NCI-H526 (cell line): ENCODE results near the gene TPRA1.
"Not testable (repeated sequence)": the region's sequence is repeated elsewhere in the genome, so short reads cannot be mapped to it uniquely, and the experiment has no call there.

Source experiments
- DNase-seq, 2 experiments: peaks; one replicate each; lab custom pipeline; 2025; lab: John Stamatoyannopoulos, UW

Gene TPRA1

DNA sequence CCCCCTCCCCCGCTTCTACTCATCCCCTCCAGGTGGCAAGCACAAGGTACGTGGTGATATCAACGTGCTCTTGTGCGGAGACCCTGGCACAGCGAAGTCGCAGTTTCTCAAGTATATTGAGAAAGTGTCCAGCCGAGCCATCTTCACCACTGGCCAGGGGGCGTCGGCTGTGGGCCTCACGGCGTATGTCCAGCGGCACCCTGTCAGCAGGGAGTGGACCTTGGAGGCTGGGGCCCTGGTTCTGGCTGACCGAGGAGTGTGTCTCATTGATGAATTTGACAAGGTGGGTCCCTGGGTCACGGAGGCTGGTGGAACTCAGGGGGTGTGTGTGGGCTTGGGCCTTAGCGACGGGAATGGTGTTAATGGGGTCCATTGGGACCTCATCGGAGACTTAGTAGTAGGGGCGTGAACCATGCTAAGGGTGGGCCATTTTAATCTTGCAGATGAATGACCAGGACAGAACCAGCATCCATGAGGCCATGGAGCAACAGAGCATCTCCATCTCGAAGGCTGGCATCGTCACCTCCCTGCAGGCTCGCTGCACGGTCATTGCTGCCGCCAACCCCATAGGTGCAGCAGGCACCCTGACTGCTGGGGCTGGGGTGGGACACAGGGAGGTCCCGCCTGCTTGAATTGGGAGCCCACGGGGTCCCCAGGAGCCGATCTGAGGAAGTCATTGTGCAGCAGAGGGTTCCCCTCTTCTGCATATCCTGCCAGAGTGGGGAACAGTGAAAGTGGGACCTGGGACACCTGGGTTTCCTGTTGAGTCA is 26.5 kb upstream of the TPRA1 start:
- no peak for DNase-seq

DNA sequence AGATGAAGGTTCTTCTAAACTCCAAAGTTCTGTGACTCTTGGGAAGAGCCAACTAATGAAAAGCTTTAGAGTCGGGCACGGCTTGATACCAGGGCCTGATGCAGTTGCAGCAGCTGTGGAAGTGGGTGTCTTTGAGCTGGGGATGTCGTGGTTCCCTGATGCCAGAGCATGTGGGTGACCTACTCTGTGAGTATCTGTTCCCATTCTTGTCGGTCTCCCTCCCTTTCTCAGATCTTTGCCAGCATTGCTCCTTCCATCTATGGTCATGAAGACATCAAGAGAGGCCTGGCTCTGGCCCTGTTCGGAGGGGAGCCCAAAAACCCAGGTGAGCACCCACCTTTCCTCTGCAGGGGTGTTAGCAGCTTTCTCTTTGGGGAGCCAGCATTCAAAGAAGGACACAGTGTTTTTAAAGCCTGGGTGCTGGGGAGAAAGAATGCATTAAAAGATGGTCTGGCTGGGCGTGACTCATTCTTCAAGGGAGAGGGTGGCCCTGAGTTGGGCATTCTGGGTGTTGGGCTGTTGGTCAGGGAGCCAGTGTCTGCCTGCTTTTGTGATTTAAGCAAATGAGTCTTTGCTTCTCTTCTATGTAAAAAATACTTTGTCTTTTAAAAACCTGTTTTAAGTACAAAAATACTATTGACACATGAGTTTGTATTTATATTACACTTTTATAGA is 25.2 kb upstream of the TPRA1 start:
- DNase-seq: no peak

DNA sequence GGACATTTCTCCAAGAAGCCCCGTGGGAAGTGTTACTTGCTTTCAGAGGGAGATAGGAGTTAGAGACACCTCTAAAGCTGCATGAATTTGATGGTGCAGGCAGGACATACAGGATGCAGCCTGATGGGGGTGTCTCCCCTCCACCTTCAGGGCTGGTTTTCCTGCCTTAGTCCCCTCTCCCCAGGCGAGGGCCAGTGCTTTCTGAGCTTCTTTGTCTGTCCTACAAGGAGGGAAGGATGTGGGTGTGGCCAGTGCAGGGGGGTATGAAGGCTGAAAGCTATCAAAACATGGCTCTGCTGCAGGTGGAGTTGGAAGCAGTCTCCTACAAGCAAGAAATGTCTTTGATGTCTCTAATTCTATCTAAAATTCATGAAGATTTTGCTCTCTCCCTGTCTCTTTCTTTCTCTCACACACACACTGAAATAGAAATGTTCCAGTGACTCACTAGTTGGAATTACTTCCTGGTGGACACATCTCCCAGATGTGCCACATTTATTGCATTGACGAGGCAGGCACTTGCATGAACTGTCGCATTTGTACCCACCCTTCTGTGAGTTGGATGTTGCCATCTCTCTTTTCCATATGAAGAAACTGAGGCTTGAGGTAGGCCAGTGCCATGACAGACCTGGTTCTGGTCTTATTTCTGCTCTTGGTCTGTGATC is 24.5 kb upstream of the TPRA1 start:
- DNase-seq: no peak

DNA sequence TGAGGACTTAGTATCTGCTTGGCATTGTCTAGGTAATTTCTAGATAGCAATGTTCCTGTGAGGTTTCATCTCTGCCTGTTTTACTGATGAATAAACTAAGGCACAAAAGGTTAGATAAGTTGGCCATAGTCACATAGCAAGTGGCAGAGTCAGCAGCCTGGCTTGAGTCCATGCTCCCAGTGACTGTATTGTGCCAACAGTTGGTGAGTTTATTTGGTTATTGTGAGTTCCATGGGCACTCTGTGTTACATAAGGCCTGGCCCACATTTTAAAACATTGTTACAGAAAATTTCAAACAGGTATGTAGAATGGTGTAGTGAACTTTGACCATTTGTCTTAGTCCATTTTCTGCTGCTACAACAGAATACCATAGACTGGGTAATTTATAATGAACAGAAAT is 22.9 kb upstream of the TPRA1 start:
- DNase-seq: no peak

DNA sequence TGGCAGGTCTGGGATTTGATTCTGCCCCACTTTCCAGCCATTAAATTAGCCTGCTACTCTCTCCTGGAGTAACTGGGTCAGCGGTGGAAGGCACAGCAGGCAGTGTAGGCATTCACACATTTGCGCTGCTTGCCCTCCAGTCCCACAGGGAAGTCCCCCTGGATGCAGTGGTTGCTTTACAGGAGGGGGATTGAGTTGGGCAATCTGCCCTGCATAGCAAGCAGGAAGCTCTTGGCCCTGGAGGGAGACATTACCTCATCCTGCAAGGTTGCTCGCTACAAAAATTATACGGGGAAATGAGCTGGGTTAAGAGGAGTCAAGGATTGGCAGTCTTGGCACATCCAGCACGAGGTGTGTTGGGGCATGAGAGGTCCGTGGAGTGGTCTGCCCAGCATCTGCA is 22.4 kb upstream of the TPRA1 start:
- no peak for DNase-seq

DNA sequence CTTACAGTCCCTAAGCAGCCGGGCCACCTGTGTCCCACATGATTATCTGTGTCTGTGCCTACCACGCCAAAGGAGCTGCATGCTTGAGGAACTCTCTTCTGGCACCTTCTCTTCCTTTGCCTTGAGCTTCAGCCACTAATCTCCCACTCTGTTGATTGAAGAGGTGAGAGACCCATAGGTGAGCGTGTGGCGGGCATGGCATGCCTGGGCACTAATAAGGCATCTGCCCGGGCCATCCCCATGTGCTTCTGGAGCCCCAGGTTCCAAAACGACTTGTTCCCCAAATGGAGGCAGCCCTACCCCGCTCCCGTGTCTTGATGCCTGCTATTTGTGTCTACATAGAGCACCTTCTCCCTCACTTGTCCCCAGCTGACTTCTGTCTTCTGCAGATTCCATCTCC is 20.7 kb upstream of the TPRA1 start:
- DNase-seq: no peak

DNA sequence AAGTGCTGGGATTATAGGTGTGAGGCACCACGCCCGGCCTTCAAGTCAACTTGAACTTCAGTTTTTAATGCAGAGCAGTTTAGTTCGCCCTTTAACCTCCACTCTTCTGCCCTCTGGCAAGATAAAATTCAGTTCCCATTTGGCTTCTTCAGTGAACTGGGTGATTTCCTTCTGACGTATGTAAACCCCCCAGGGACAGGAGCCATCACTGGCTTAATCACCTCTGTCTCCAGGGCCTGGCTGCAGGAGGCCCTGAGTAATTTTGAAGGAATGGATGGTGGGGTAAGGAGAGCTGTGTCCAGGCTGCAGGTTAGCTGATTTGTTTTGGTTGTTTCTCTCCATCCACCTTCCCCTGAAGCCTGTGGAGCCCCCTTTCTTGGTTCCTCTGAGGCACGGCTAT is 19.6 kb upstream of the TPRA1 start:
- no peak for DNase-seq

DNA sequence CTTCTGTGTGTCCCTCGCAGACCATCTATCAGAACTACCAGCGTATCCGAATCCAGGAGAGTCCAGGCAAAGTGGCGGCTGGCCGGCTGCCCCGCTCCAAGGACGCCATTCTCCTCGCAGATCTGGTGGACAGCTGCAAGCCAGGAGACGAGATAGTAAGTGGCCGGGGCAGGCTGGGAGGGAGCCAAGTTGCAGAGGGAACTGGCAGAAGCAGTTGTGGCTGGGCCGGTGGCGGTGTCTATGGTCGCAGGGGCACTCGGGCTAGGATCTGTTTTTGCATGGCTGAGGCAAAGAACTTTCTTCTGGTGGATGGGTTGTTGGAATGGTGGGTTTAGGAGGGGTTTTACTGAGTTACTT is 17.8 kb upstream of the TPRA1 start:
- no peak for DNase-seq

DNA sequence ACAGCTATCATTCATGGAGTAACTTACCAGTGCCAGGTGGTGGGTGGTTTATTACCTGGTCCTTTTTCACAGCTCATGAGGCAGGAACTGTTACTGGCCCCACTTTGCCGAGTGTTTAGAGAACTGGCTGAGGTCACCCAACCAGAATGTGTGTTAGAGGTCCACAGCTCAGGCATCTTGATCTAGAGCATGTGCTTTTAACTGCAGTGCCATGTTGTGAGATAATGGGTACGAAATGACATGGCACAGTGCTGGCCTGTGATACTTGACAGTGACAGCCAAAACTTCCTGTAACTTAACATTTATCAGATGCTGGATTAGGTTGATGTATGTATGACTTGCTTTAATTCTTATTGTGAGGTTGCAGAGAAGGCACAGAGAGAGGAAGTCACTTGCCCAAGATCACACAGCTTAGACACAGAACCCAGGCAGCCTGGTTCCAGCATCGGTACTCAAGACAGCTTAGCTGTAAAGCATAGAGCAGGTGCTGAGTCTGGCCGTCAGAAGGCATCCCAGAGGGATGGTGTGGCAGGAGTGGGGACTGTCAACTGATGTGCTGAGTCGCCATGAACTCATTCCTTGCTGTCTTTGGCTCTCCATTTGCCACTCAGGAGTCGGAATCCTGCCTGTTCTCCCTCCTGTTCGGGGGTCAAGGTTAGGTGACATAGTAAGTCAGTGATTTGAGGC is 17.3 kb upstream of the TPRA1 start:
- DNase-seq: no peak

DNA sequence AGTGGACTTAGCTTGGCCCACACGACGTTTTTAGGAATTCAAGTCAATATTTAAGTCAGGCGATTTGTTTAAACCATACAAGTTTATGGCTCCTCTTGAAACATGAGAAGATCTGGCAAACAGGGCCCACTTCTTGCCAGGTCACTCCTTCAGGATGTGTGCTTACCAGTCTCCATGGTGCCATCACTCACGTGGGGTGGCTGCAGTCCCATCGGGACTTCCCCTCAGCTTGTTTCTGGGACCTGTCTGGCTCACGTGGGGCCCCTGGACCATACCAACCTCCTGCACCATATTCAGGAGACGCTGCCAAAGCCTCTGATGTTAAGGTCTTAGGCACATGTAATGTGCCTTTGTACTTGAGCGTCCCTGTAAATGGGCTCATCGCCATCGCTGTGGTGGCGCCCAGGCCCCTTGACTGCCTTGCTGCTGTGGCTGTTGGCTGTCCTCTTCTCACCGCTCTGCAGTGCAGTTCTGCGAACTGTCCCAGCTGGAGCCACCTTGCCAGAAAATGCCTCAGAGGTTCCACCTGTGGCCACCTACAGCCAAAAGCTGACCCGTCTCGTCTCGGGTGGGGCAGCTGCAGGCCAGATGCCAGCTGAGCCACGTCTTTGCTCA is 16.6 kb upstream of the TPRA1 start:
- DNase-seq: no peak

DNA sequence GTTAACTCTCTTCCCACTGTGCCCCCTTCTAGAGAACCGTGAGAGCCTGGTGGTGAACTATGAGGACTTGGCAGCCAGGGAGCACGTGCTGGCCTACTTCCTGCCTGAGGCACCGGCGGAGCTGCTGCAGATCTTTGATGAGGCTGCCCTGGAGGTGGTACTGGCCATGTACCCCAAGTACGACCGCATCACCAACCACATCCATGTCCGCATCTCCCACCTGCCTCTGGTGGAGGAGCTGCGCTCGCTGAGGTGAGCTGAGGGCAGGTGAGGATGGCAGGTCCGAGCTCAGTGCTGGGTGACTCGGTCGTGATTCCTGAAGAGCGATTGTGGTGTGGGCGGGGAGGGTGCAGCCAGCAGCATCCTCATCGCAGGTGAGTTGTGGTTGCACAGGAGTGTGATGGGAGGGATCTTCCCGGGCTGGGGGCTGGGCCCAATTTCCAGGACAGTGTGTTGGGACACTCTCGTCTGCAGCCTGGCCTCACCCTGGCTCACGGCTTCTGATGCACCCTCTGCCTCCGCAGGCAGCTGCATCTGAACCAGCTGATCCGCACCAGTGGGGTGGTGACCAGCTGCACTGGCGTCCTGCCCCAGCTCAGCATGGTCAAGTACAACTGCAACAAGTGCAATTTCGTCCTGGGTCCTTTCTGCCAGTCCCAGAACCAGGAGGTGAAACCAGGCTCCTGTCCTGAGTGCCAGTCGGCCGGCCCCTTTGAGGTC is 15.7 kb upstream of the TPRA1 start:
- no peak for DNase-seq

DNA sequence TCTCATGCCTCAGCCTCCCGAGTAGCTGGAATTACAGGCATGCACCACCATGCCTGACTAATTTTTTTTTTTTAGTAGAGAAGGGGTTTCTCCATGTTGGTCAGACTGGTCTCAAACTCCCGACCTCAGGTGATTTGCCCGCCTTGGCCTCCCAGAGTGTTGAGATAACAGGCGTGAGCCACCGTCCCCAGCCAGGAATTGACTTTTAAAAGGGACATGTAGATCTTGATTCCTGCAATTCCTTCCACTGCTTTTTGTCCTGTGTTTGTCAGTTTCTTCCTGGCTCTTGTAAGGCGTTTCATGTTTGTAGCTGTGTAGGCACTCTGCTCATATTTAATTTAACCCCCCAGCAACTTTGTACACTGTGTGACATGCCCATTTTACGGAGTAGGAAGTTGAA is 15.0 kb upstream of the TPRA1 start:
- DNase-seq: not testable (repeated sequence)

DNA sequence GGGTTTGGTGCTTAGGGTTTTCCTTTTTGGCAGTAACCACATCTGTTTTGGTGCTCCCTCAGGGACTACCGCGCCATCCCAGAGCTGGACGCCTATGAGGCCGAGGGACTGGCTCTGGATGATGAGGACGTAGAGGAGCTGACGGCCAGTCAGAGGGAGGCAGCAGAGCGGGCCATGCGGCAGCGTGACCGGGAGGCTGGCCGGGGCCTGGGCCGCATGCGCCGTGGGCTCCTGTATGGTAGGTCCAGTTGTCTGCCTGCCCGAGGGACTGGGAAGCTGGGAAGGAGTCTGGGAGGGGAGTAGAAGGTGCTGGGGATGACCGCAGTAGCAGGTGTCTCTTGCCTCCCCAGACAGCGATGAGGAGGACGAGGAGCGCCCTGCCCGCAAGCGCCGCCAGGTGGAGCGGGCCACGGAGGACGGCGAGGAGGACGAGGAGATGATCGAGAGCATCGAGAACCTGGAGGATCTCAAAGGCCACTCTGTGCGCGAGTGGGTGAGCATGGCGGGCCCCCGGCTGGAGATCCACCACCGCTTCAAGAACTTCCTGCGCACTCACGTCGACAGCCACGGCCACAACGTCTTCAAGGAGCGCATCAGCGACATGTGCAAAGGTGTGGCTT is 14.1 kb upstream of the TPRA1 start:
- DNase-seq: no peak

DNA sequence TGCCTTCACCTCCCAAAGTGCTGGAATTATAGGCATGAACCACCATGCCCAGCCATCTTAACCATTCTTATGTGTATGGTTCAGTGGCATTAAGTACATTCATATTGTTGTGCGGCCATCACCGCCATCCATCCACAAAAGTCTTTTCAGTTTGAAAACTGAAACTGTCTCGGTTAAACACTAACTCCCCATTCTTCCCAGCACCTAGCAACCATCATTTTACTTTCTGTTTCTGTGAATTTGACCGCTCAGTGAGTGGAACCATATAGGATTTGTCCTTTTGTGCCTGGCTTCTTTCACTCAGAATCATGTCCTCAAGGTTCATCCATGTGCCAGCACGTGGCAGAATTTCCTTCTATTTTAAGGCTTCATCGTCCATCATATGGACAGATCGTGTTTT is 13.5 kb upstream of the TPRA1 start:
- no peak for DNase-seq

DNA sequence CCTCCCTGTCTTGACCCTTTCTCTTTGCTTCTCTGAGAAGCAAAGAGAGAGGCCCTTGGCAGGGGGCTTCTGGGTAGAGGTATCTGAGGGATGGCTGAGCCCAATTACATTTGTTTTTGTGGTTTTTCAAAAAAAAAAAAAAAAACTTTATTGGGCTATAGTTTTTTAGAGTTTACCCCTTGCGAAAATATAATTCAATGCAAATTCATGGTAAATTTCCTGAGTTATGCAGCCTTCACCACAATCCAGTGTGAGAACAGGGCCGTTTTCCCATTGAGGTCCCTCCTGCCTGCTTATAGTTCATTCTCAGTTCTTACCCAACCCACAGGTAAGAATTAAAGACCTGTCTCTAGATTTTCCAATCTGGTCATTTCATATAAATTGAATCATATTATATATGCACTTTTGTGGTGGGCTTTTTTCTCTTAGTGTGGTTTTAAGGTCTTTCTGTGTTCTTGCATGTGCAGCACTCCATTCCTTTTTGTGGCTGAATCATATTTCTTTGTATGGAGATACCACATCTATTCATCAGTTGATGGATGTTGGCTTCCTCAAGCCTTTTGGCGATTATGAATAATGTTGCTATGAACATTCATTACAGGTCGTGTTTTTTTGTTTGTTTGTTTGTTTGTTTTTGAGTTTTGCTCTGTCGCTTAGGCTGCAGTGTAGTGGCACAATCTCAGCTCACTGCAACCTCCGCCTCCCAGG is 10.4 kb upstream of the TPRA1 start:
- peak in 1 of 2 experiments; percentile 25 for DNase-seq

DNA sequence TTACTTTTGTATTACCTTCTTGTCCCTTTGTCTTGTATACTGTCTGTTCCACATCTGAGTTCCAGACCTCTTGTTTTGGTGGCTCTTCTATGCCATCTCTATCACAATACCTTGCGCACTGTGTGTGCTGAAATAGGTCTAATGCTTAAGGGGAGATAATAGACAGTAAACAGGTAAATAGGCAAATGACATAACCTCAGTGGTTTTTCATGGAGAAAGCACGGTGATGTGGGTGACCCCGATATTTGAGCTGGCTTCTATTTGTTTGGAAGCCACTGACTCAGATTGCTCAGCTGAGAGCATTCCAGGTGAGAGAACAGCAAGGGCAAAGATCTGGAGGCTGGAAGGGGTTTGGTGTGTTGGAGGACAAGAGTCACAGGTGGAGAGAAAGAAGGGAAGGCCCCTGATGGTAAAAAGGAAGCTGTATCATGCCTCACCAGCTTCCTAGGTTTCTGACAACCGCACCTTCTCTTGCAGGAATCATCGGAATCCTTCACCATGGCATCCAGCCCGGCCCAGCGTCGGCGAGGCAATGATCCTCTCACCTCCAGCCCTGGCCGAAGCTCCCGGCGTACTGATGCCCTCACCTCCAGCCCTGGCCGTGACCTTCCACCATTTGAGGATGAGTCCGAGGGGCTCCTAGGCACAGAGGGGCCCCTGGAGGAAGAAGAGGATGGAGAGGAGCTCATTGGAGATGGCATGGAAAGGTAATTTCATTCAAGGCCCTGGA is 8.5 kb upstream of the TPRA1 start:
- DNase-seq: peak in 1 of 2 experiments; percentile 49

DNA sequence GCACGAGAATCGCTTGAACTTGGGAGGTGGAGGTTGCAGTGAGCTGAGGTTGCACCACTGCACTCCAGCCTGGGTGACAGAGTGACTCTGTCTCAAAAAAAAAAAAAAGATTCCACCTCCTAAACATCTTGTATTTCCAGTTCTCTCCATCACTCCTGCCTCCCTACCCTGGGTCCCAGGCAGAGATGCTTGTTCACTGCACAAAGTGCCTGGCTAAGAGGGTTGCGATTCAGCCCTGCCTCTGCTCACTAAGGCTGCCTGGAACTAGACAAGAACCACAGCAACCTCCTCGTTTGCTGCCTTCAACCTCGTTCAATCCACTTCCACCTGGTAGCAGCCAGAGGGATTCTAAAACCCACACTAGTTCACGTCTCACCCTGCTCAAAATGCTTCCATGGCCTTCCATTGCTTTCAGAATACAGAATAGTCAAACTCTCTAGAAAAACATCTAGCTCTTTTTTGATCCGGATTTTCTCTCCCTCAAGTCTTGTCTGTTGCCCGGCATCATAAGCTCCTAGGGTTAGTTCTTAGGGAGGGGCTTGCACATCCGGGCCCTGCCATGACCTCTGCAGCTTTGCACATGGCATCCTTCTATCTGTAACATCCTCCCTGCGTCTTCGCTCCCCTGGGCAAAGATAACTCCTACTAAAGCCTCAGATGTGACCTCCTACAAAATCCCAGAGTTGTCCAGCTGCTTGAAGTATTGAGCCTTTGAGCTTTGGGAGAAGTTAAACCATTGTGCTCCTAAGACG is 6.7 kb upstream of the TPRA1 start:
- DNase-seq: no peak

DNA sequence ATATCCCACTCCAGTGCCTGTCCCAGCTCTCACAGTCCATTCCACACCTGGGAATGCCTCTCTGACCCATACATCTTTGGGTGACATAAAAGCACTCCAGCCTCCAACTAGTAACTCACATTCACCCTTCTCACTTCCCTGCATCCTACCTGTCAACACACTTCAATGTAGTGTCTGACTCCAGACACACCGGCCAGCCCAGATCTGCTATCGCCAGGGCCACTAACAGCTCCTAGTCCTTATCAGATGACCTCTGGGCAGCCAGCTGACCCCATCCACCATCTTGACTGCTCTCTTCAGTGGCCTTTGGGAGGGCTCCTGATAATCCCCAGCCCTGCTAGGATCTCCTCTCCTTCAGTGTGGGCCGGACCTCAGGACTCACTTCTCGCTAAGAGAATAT is 4.8 kb upstream of the TPRA1 start:
- no peak for DNase-seq

DNA sequence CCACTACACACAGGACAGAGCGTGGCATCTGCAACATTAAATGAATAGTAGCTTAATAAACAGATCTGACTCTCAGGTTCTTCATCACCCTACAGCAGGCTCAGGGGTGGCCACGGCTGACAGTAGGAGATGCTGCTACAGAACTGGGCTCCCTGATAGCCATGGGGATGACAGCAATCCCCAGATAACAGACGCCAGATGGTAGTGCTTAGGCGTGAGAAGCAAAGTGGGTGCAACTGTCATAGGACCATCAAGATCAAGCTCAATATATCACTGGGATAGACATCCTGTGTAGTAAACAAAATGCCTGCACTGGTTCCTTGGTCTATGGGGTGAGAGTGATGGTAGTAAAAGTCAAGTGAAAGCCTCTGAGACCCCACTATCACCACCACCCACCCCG is 2.6 kb upstream of the TPRA1 start:
- no peak for DNase-seq
